Fibroblast of gingiva (primary cell): ENCODE results near the gene SMLR1.
"Not testable (repeated sequence)": the region's sequence is repeated elsewhere in the genome, so short reads cannot be mapped to it uniquely, and the experiment has no call there.

Experiments used
- DNase-seq: peaks from one replicate; pipeline ENCODE4 v3.0.0-alpha.2; 2011; ENCODE audit warnings: low read depth

Gene SMLR1

DNA sequence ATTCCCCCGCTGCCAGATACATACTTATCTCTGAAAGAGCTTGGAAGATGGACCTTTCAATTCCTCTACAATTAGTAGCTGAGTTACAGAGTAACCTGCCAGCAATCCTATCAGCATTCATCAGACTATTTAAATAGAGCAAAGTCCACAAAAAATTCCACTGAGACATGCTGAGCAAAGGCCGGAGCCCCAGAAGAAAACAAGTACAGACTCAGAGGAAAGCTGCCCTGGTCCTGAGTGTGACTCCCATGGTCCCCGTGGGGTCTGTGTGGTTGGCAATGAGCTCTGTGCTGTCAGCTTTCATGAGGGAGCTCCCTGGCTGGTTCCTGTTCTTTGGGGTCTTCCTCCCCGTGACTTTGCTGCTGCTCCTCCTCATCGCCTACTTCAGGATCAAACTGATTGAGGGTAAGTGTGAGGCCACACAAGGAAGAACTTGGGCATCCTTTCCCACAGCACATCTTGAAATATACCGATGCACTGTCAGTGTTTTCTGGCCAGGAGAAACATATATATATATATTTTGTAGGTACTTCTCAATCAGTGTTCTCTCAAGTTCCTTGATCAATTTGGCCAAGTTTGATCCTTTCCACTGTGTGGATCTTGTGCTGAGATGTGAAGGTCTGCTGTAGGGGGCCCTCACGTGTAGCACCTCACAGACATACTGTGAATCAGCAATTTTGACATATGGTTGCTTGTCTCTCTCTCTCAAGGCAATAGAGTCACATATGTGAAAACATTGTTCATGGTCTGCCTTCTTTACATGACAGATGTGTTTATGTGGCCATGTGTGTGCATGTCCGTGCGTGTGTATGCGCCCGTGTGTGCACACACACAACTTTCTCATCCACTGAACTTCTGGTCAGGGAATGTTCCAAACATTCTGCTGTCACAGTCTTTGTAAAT is at the start of gene SMLR1:
Gene SMLR1 (plus strand): TSS at position 160 of the 903 bp plus-strand sequence. CDS start 8 bp downstream, at position 168.
- no peak for DNase-seq

DNA sequence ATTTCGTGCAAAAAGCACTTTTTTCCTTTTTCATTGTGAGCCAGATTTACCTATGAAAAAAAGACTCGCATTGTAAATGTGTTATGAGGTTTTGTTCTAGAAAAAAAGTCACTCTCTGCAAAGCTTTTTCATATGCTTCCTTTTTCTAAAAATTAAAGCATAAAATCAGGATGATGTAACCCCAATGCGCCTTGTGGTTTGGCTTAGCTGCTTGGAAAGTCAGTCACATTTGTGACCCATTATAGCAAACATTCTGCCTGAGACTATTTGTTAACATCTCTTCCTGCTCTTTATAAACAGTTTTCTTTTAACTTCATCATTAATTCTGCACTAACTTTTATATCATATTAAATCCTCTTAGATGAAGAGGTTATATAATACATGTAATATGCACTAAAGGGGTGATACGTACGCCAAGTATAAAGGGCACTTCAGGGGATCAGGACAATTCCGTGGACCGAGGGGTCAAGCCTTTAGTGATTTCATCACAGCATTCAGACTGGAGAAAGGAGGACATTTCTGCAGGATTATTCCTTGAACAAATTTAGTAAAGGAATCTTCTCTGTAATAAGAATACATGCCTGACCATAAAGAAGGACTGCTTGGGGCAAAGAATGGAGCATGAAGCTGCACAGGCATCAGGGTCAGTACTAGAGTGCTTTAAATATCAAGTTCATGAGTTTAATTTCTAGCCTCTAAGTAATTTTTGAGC is 48.1 kb upstream of the SMLR1 start:
- peak; percentile 71 for DNase-seq

DNA sequence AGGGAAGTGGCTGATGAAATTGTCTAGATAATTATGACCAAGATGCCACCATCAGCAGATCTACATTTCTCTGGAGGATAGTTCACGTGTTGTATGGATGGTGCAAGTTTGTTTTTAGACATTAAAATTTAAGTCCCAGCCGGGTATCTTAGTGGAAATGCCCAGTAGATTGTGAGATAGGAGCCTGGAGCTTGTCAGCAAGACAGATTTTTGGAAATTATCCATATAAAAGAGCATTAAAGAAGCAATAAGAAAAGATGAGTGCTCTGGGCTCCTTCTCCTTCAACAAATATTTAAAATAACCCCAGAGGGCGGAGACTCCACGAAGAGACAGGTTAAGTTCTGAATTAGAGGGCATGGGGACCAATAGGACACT is 47.6 kb upstream of the SMLR1 start:
- DNase-seq: no peak

DNA sequence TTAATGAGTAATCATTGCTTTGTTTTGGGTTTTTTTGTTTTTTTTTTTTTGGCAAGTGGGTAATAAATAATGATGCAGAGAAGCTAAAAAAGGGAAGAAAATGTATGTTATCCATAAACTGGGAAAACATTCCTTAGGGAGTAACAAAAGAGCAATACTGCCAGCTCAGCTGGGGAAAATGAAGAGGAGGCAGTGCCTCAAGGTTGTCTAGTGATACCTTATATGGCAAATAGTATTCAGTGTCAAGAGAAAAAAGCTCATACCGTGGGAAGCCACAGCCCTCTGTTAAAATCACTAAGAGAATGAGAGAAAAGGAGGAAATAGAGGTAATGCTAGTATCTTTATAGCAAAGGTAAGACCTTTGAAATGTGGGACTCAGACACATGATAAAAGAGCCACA is 47.1 kb upstream of the SMLR1 start:
- DNase-seq: no peak

DNA sequence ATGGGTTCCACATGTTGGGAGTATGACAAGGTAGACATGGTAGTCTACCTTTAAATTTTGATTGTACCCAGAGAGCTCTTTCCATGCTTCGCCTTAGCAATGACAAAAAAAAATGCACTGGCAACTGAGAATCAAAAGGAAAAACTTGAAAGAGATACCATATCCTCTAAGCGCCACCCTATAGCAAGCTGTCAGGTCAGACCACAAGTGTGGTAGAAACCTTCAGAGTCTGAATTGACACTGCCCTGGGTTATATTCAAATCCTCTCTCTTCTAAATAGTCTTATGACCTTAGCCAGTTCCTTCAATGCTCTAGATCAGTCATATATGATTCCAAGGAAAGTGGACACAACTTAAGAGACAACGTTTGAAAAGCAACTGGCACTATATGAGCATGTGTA is 45.6 kb upstream of the SMLR1 start:
- DNase-seq: no peak

DNA sequence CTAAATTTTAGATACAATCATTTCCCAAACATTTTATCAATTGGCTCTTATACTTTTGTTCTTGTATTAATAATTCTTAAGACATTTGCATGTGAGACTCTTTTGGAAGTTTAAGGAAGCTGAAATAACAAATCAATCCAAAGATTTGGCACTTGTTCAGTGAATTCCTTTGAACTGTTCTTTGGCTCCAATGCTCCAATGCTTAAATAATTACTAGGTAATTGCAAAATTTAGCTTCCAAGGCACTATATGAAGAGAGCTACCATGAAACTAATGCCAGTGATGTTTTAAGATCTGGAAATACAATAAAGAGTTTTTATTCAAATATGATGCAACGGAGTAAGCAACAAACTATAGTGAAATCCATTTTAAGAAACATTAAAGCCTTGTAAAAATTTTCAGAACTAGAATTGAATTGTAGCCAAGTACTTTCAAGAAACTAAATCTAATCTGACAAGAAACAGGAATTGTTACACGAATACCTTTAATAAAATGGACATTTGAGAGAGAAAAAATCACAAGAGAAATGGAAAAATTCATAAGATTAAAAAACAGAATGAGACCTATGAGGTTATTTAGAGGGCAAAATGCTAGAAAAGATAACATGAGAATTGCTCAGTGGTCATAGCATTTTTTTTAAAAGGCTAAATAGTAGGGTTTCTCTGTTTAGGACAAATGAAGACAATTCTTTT is 43.6 kb upstream of the SMLR1 start:
- no peak for DNase-seq

DNA sequence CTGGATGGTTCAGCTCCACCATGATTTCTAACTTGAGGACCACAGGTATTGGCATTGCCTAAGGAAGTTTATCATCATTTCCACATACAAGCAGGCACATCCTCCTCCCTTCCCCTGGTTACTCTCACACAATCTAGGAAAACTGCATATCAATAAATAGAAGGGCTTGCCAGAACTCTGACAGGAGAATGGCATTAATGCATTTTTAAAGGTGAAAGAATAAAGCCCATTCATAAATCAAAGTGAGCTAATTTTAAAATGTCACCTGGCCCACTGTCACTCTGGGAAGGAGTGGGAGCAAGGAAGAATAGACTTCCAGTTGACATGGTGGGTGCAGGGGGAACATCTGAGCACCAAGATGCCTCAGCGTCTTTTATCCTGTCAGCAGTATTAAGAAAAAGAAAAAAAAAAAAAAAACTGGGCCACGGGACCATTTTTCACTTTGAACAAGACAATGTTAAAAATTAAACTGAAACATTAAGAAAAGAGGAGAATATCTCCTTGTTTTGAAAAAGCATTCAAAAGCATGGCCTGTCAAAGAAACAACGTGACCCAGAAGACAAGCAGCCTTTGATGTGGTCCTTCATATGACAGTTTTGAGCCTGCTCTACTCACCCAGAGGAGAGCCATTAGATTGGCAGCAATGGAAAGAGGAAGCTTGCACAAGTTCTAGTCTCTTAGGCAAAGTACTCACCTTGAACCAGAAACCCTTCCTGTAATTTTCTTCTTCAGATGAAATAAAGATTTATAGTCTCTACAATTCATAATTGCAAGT is 39.3 kb upstream of the SMLR1 start:
- no peak for DNase-seq

DNA sequence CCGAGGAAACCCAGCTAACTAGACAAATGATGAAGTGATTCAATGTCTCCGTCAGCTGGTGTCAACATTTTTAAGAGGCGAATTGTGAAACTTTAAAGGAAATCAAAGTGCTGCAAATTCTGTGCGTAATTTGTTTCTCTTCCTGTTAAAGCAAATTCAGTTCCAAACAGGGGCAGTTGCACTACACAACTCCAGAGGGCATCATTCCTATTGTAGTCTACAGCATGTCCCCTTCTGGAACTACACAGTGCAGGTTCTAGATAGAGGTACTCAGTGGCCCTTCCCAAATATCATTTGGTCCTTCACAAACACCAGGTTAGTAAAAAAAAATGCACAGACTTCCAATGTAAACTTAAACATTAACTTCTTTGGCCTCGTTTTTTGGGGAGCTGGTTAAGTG is 38.3 kb upstream of the SMLR1 start:
- no peak for DNase-seq

DNA sequence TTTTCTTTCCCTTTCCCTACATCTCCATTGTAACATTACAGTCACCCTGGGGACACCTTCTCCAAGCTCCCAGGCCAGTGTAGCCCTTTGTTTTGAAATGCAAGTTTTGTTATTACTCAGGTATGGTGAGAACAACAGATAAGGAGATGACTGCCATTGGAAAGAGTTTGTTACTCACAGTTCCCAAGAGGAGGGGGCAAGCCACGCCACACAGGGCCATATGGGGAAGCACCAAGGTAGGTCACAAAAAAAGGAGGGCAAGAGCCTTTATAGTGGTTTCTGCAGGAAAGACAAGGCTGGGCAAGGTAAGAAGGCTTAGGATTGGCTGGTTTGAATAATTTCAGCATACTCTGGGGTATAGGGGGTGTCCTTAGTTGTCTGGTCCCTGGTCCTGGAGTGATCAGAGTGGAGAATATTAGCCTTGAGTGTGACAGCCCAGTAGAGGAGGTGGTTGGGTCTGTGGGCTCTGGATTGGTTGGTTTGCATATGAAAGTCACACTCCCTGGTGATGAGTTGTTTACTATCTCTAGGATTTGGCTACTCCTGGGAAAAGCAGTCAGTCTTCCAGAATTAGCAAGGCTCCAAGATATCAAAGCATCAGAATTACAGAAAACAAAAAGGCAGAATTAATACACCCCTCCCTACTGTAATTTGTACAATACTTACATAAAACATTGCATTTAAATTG is 33.1 kb upstream of the SMLR1 start:
- no peak for DNase-seq

DNA sequence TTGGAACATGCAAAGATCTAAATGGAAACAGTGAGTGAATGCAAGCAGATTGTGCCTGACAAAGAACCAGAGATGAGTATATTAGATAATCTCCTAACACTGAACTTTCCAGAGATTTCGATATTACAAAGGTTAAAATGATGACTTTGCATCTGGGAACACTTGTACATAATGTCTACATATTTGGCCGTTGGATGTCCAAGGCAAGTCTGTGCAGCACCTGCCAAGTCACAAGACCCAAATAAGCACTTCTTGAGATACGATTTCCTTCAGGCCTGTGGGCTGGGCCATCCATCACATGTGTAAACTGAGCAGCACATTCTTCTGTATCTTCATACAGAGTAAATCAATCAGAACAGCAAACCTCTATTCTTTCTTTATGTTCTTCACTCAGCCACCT is 32.5 kb upstream of the SMLR1 start:
- DNase-seq: no peak

DNA sequence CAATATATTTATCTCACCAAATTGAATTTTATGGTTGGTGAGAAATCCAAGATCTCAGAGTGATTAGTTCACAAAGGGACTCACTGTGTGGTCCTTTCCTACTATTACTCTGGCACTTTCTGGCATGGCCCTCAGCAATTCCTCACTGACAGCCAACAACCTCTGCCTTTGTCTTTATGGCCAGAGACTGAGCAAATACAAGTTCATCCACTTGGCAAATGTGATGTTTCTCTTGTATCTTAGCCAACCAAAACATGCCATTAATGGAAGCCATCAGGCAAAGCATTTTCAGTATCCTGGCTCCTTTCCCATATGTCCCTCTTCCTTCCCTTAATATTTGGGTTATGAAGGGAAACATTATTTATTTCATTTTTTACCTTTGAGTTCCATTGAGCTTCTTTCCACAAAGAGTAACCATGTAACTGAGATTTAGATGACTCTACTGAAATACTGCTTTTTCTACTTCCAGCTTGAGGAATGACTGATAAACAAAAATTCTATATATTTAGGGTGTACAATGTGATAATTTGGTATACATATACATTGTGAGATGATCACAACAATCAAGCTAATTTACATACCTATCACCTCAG is 30.8 kb upstream of the SMLR1 start:
- DNase-seq: peak; percentile 36

DNA sequence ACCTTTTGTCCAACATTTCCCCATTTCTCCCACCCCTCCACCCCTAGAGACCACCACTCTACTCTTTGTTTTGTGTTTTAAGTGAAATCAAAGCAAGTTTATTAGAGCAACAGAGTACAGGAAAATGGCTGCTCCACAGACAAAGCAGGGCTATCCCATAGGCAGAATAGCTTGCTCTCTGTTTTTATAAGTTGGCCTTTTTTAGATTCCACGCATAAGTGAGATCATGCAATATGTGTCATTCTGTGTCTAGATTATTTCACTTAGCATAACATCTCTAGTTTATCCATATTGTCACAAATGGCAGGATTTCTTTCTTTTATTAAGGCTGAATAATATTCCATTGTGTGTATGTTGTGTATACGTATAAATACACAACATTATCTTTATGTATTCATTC is 30.1 kb upstream of the SMLR1 start:
- no peak for DNase-seq

DNA sequence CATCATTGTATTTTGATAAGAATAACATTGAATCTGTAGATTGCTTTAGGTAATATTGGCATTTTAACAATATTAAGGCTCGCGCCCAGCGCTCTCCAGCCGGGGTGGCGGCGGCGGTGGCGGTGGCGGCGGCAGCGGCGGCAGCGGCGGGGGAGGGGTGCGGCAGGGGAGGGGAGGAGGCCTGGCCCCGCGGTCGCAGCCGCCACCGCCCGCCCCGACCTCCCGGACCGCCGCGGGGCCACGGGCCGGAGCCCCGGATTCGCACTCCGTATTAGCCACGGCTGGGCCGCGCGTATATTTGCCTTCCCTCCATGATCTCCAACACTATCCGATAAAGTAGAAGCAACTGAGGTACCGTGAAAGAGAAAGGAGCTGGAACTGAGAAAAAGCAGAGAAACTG is 25.8 kb upstream of the SMLR1 start:
- DNase-seq: not testable (repeated sequence)

DNA sequence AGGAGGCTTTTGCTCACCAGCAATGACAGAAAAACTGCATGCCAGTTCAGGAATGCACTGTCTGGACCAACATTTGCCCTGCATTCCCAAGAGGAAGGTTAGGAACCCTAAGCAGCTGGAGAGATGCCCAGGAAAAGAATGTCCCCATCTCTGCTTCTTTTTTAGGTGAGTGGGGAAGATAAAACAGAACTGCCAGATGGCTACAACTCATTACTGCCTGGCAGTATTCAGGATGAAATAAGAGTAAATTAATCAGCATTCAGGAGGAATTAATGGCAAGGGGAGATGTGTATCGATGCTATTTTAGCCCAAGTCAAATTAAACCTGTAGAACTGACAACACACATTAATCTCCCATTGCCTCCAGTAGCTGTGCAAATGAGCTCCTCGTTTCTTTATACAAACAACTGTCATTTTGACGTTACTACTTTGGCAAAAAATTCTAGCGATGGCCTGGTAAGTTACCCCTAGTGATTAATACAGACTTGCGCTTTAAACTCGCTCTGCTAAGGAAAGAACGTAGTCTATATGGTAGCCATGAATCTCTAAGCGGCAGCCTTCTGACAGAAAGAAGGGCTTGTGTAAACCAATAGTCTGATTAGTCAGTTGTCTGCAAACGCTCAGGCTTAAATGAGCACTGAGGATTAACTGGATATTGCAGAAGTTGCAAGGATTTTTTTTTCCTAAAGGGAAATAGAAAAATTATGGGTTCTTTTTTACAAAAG is 16.7 kb upstream of the SMLR1 start:
- peak; percentile 11 for DNase-seq

DNA sequence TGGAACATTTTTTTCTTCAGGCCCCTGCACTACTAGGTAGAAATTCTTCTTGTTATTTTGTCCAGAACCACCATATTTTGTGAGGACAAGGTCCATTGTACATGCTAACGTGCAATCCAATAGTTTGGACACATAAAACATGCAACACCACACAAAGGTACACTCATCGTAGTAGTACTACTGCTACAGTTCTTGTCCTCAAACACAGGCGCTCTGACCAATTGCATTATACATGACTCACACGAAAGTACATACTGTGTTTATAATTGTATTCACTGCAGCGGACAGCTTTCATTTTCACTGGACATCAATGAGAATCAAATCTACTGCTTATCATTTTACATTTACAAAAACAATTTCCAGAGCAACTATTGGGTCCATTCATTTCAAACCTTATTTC is 15.3 kb upstream of the SMLR1 start:
- DNase-seq: no peak

DNA sequence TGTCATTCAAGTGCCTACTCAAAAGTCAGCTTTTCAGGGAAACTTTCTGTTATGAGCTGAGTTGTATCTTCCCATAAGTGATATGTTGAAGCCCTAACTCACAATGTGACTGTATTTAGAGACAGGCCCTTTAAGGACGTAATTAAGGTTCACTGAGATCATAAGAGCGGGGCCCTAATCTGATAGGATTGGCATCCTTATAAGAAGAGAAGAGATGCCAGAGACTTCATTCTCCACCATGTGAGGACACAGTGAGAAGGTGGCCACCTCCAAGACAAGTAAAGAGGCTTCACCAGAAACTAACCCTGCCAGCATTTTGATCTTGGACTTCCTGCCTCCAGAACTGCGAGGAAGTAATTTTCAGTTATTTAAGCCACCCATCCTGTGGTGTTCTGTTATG is 12.7 kb upstream of the SMLR1 start:
- no peak for DNase-seq

DNA sequence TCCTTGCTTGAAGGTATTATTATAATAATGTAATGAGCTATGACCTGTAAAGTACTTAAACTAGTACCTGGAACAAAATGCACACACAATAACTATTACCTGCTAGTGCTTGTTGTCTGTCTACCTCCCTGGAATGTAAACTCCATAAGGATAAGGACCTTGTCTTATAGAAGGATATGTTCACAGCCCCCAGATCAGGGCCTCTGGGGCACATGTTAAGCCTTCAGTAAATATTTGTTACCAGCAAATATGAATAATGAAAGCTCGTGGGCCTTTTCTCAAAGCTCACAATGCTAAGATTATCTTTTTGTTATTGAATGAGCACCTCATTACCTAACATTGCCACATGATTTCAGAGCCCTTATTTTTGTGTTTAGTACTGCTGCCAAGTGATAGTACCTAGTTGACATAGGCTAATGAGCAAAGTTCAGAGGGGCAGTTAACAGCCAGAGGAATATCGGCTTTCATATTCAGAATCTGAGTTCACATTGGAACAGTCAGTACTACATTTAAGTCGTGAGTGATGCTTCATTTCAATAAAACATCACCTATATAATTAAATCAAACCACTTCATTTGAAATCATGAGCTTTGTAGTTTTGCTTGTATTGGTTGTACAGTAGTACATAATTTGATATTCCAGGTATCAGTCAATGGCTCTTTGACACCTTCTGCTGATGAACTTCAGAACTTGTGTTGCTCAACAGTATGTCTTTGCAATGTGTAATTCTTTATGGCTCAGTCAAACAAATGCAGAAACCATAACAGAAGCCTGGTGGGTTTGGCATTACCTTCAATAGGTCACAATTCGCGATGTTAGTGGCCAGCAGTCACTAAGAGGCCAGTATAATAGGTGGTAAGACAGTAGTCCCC is 11.8 kb upstream of the SMLR1 start:
- DNase-seq: no peak

DNA sequence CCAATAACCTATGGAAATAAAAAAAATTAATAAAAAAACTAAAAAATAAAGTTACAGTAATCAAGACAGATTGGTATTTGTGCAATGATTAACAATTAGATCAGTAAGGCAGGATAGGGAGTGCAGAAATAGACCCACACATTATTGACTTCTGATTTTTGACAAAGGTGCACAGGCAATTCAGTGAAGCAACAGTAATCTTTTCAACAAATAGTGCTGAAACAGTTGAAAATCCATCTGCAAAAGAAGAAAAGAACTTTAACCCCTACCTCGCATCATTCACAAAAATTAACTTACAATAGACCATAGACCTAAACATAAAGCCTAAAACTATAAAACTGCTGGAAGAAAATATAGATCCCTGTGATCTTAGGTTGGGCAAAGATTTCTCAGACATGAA is 4.5 kb upstream of the SMLR1 start:
- DNase-seq: no peak

DNA sequence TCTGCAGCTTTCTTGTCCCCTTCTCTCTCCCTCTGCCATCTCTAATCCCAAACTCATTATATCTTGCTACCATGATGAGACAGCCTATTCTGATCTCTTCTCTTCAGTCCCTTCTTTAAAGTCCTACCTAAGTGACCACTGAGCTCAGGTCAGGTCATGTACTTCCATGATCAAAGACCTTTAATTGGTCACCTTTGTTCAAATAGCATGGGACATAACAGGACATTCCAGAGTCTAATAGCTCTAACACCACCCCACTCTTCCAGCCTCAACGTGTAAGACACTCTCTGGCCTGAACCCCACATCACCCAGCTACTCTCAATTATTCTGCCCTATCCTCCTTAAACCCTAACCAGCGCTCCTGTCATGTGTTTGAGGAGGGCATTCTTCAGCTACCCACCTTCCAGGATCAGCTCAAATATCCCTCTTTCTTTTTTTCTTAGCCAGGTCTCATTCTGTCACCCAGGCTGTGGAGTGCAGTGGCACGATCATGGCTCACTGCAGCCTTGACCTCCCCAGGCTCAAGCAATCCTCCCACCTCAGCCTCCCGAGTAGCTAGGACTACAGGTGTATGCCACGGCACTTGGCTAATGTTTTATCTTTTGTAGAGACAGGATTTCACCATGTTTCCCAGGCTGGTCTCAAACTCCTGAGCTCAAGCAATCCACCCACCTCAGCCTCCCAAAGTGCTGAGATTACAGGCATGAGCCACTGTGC is 2.1 kb upstream of the SMLR1 start:
- no peak for DNase-seq
